ENCODE data around the gene SERPINB8. TPM values are rescaled to one million over a fixed set of nuclear protein-coding genes. Genes with fewer than 3 reads are reported as not detected.

The SERPINB8 gene
- total and polyA plus RNA-seq, 9 of the 15 experiments (the other 6 are each of a cell fraction or from before 2014, with no cell fraction given) = 0.05 to 0.19 (median 0.09) TPM

DNA sequence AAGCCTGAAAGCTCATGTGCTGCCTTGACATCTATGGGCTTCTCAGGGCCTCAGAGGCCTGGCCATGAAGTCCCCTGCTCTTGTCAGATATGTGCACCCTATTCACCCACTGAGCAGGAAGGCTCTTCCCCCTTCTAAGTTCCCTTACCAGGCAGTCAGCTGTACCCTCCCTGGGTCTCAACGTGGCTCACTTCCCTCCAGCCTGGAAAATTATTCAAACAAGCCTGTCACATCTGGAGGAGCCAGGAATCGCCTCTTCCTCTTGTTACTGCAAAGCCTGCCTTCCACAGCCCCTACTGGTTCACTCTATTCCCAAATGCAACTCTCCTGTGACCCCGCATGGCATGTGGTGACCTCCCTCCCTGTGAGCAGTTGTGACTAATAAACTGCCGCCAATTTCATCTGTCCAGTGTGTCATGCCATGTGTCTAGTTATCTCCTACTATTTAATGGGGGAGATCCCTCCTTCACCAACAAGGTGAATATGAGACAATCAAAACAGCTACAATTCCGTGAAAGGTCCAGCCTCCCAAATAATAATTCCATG lies 8.4 kb upstream of the SERPINB8 start (continued):
- TF ChIP-seq, protein P1, sequence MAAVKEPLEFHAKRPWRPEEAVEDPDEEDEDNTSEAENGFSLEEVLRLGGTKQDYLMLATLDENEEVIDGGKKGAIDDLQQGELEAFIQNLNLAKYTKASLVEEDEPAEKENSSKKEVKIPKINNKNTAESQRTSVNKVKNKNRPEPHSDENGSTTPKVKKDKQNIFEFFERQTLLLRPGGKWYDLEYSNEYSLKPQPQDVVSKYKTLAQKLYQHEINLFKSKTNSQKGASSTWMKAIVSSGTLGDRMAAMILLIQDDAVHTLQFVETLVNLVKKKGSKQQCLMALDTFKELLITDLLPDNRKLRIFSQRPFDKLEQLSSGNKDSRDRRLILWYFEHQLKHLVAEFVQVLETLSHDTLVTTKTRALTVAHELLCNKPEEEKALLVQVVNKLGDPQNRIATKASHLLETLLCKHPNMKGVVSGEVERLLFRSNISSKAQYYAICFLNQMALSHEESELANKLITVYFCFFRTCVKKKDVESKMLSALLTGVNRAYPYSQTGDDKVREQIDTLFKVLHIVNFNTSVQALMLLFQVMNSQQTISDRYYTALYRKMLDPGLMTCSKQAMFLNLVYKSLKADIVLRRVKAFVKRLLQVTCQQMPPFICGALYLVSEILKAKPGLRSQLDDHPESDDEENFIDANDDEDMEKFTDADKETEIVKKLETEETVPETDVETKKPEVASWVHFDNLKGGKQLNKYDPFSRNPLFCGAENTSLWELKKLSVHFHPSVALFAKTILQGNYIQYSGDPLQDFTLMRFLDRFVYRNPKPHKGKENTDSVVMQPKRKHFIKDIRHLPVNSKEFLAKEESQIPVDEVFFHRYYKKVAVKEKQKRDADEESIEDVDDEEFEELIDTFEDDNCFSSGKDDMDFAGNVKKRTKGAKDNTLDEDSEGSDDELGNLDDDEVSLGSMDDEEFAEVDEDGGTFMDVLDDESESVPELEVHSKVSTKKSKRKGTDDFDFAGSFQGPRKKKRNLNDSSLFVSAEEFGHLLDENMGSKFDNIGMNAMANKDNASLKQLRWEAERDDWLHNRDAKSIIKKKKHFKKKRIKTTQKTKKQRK (IDR thresholded peaks at IDR 0.05; ENCODE audit: borderline replicate concordance, low read depth, low read length) = no peak

DNA sequence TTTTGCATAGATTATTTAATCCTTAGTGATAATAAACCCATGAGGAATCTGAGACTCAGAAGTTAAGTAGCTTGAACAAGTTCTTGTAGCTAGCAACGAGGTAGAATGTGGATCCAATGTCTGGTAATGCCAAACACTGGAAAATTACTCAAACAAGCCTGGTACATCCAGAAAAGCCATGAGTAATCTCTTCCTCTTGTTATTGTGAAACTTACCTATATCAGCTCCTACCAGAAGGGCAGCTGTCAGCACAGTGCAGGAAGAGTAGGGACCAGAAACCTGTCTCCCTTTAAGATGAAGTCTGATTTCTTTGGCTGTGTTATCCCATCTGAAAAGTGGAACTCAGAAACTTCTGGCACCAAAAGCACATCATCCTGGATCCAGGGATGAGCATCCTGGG lies 7.7 kb upstream of the SERPINB8 start:
- no TSS peak for BruUV-seq (replicated peaks)
- Histone ChIP-seq H3K4me1 (replicated peaks in 1 of 2; ENCODE audit: control insufficient read depth in 2 of 2, insufficient read depth in 2 of 2, low read length in 2 of 2) (no peaks in the 10 kb centered on the region), H3K27me3 (ENCODE audit: control insufficient read depth in 2 of 2, insufficient read depth in 2 of 2, low read length in 2 of 2) (no peaks in the 10 kb centered on the region), H3K9me1 (ENCODE audit: control insufficient read depth, insufficient read depth, low read length) (no peaks in the 10 kb centered on the region), H4K20me1 (replicated peaks; ENCODE audit: control insufficient read depth, insufficient read depth, low read length) (no peaks in the 10 kb centered on the region), H3K36me3 (ENCODE audit: control insufficient read depth, insufficient read depth, low read length) (no peaks in the 10 kb centered on the region), H3K79me2 (ENCODE audit: control insufficient read depth, insufficient read depth, low read length) (no peaks in the 10 kb centered on the region), H3K9ac (ENCODE audit: insufficient read depth in 1 of 2, low read depth in 2 of 2, low read length in 2 of 2) (no peak overlapping the region), H3K4me3 (no peak overlapping the region), H2AFZ (ENCODE audit: low read depth, low read length) (no peak overlapping the region), H3K4me2 (ENCODE audit: insufficient read depth, low read length) (no peak overlapping the region), H3K9me3 (replicated peaks; ENCODE audit: control insufficient read depth, insufficient read depth, low read depth, low read length) (no peaks in the 10 kb centered on the region), H3K27ac (ENCODE audit: extremely low read depth, low read depth, low read length) (no peak overlapping the region)
- intact Hi-C loops (cut with micrococcal nuclease) = no loop called here
- ATAC-seq = no peak
- in situ Hi-C loops (cut with MboI) = no loop called here
- FAIRE-seq = no peak
- ChIA-PET POLR2A (no interaction called here), CTCF (ENCODE audit: low intra/inter-chr PET ratio) (no interaction called here)
- DNase-seq (ENCODE audit: extremely low read depth in 1 of 4, low spot score in 3 of 4) = no peak
- TF ChIP-seq CREBBP (IDR thresholded peaks at IDR 0.05; ENCODE audit: low read depth, low read length) (no peak), ZNF644 (tag; IDR thresholded peaks at IDR 0.05; ENCODE audit: low read depth) (no peak), CXXC5 (CRISPR knock-in tag; IDR thresholded peaks at IDR 0.05) (no peak)
- TF ChIP-seq, protein P2, sequence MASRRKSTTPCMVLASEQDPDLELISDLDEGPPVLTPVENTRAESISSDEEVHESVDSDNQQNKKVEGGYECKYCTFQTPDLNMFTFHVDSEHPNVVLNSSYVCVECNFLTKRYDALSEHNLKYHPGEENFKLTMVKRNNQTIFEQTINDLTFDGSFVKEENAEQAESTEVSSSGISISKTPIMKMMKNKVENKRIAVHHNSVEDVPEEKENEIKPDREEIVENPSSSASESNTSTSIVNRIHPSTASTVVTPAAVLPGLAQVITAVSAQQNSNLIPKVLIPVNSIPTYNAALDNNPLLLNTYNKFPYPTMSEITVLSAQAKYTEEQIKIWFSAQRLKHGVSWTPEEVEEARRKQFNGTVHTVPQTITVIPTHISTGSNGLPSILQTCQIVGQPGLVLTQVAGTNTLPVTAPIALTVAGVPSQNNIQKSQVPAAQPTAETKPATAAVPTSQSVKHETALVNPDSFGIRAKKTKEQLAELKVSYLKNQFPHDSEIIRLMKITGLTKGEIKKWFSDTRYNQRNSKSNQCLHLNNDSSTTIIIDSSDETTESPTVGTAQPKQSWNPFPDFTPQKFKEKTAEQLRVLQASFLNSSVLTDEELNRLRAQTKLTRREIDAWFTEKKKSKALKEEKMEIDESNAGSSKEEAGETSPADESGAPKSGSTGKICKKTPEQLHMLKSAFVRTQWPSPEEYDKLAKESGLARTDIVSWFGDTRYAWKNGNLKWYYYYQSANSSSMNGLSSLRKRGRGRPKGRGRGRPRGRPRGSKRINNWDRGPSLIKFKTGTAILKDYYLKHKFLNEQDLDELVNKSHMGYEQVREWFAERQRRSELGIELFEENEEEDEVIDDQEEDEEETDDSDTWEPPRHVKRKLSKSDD (conservative IDR thresholded peaks at IDR 0.05; ENCODE audit: low read length) = no peak
- WGBS (ENCODE audit: insufficient coverage, low coverage, missing lambda C conversion rate) = 0% methylated on average over 1 of the region's 1 CpG
